PC-9 (cell line): ENCODE data around the gene TOX2. TPM values are rescaled to one million over a fixed set of nuclear protein-coding genes. Genes with fewer than 3 reads are reported as not detected.

ENCODE experiments used
- BruUV-seq: library from RNA; stranded (reverse); fragments of 400-500 nt; replicated peaks from 2 replicates; lab custom pipeline; 2021; lab: Mats Ljungman, UMichigan
- CTCF ChIA-PET: fragments of 300-600 bp; sonication (Branson Sonifier 250); formaldehyde crosslinking; loops from one replicate; lab custom pipeline; 2022; ENCODE audit warnings: antibody characterized with exemption; lab: Charles Lee
- POLR2A ChIA-PET: fragments of 300-600 bp; sonication (Branson Sonifier 250); formaldehyde crosslinking; loops from one replicate; lab custom pipeline; 2022; ENCODE audit warnings: antibody characterized with exemption; ENCODE audit not compliant: unreplicated experiment; lab: Charles Lee
- DNase-seq, 2 experiments: peaks; one replicate each; pipeline versions ENCODE4 v3.0.0 to v3.0.0-alpha.2; 2015 to 2022; ENCODE audit warnings: mixed read lengths in 1 of 2
- H2AFZ ChIP-seq: fragments of 200-600 bp; sonication (generic); 2 replicates; pipeline ENCODE4 v1.8.1; 2017; ENCODE audit warnings: antibody characterized with exemption
- H3F3A ChIP-seq: fragments of 200-600 bp; sonication (generic); 2 replicates; pipeline ENCODE4 v1.8.1; 2017; ENCODE audit warnings: antibody characterized with exemption, mild to moderate bottlenecking, low read depth; ENCODE audit not compliant: insufficient read depth
- H3K27ac ChIP-seq: fragments of 200-600 bp; sonication (generic); 2 replicates; pipeline ENCODE4 v1.6.1; 2016; ENCODE audit warnings: mixed run types
- H3K27me3 ChIP-seq: fragments of 200-600 bp; sonication (generic); 2 replicates; pipeline ENCODE4 v1.6.1; 2016; ENCODE audit warnings: low read depth, mixed run types; ENCODE audit not compliant: insufficient read depth
- H3K36me3 ChIP-seq: fragments of 200-600 bp; sonication (generic); 2 replicates; pipeline ENCODE4 v1.6.1; 2016; ENCODE audit warnings: low read depth, mixed run types
- H3K4me1 ChIP-seq: fragments of 200-600 bp; sonication (generic); replicated peaks from 2 replicates; pipeline ENCODE4 v1.6.1; 2016; ENCODE audit warnings: mixed run types; ENCODE audit not compliant: insufficient read depth
- H3K4me2 ChIP-seq: fragments of 200-600 bp; sonication (generic); 2 replicates; pipeline ENCODE4 v1.6.1; 2017; ENCODE audit warnings: mixed run types
- H3K4me3 ChIP-seq: fragments of 200-600 bp; sonication (generic); 2 replicates; pipeline ENCODE4 v1.6.1; 2016; ENCODE audit warnings: mixed run types
- H3K79me2 ChIP-seq: fragments of 200-600 bp; sonication (generic); 2 replicates; pipeline ENCODE4 v1.6.1; 2017; ENCODE audit warnings: low read depth, mixed run types
- H3K9me2 ChIP-seq: fragments of 200-600 bp; sonication (generic); 2 replicates; pipeline ENCODE4 v1.8.1; 2017; ENCODE audit warnings: mild to moderate bottlenecking; ENCODE audit not compliant: insufficient read depth
- H3K9me3 ChIP-seq: fragments of 200-600 bp; sonication (generic); 2 replicates; pipeline ENCODE4 v1.8.1; 2016; ENCODE audit warnings: low read depth; ENCODE audit not compliant: insufficient read depth
- H4K20me1 ChIP-seq: fragments of 200-600 bp; sonication (generic); 2 replicates; pipeline ENCODE4 v1.8.1; 2017; ENCODE audit not compliant: insufficient read depth
- EZH2 ChIP-seq: fragments of 200-600 bp; sonication (generic); IDR thresholded peaks from 2 replicates; pipeline ENCODE4 v1.8.0; 2017; ENCODE audit warnings: antibody characterized with exemption, low read depth
- intact Hi-C: fragments of 100-400 bp; cut with micrococcal nuclease; formaldehyde crosslinking; loops from one replicate; pipeline ENCODE4 v1.10.0; 2022; ENCODE audit not compliant: unreplicated experiment
- total RNA-seq: library from RNA; stranded (reverse); gene quantifications from 2 replicates; pipeline ENCODE4 v1.2.3, GENCODE V29; 2021
- TF ChIP-seq, protein P1 (sequence below): fragments of 200-600 bp; sonication (generic); conservative IDR thresholded peaks from 2 replicates; pipeline ENCODE4 v1.6.1; 2017; ENCODE audit warnings: mixed run types, antibody characterized with exemption, mild to moderate bottlenecking, moderate library complexity

Gene TOX2
- total RNA-seq, 1 experiment from 2014 or later = 30.1 TPM

- H3K27me3 ChIP-seq = no peaks in the 10 kb centered on the region
- no peak overlapping the region for H2AFZ ChIP-seq
- H3K27ac ChIP-seq = no peak overlapping the region
- intact Hi-C loops = no loop called here
- ChIA-PET POLR2A (no interaction called here), CTCF (no interaction called here)
- H3K9me3 ChIP-seq = no peaks in the 10 kb centered on the region
- no peak overlapping the region for H3K4me2 ChIP-seq
- BruUV-seq = no TSS peak
- no peak for DNase-seq
- no peaks in the 10 kb centered on the region for H3K4me1 ChIP-seq
- no peaks in the 10 kb centered on the region for H3K36me3 ChIP-seq
- no peak for TF ChIP-seq EZH2
- TF ChIP-seq, protein P1, sequence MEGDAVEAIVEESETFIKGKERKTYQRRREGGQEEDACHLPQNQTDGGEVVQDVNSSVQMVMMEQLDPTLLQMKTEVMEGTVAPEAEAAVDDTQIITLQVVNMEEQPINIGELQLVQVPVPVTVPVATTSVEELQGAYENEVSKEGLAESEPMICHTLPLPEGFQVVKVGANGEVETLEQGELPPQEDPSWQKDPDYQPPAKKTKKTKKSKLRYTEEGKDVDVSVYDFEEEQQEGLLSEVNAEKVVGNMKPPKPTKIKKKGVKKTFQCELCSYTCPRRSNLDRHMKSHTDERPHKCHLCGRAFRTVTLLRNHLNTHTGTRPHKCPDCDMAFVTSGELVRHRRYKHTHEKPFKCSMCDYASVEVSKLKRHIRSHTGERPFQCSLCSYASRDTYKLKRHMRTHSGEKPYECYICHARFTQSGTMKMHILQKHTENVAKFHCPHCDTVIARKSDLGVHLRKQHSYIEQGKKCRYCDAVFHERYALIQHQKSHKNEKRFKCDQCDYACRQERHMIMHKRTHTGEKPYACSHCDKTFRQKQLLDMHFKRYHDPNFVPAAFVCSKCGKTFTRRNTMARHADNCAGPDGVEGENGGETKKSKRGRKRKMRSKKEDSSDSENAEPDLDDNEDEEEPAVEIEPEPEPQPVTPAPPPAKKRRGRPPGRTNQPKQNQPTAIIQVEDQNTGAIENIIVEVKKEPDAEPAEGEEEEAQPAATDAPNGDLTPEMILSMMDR = no peak
- no peaks in the 10 kb centered on the region for H3K9me2 ChIP-seq
- H3K4me3 ChIP-seq = no peak overlapping the region
- H3F3A ChIP-seq = no peaks in the 10 kb centered on the region; the same call in 1 of the 2 replicates
- no peaks in the 10 kb centered on the region for H3K79me2 ChIP-seq
- H4K20me1 ChIP-seq = no peaks in the 10 kb centered on the region
Observed at GRCh38 chr20:44029848-44030230, 115.2 kb downstream of the TOX2 start.

- POLR2A ChIA-PET = no interaction called here
Observed at GRCh38 chr20:44030394-44030793, 115.7 kb downstream of the TOX2 start.

DNA sequence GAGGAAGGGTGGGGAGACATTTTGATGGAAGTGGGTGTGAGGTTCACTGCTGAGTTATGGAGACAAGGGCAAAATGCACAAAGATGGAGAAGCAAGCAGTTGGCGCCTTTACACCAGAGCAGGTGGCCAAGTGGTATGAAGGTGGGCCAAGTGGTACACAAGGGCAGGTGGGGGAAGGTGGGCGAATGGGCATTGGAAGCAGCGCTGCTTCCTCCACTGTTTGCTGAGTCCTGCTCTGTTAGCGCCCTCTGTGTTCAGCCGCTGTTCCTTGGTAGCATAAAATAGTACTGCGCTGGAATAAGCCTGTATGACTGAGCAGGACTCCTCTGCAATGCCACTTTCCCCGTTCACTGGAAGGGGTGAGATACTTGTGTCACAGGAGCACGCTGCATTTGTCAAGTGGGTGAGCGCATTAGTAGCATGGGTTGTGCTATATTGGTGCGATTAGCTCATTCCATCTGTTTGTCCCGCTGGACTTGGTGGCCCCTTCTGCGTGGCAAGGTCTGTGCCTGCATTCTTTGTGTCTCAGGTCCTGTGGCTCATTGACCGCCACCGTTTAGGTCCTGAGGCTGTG, 116.4 kb downstream of the TOX2 start:
- Histone ChIP-seq H3K4me3 (no peak overlapping the region), H3K27ac (no peak overlapping the region), H2AFZ (no peak overlapping the region), H3K9me2 (no peaks in the 10 kb centered on the region), H3K79me2 (no peaks in the 10 kb centered on the region), H3K9me3 (no peaks in the 10 kb centered on the region), H3K27me3 (no peaks in the 10 kb centered on the region), H3K4me2 (no peak overlapping the region), H4K20me1 (no peaks in the 10 kb centered on the region), H3K4me1 (no peaks in the 10 kb centered on the region), H3K36me3 (no peaks in the 10 kb centered on the region), H3F3A (no peaks in the 10 kb centered on the region)
- ChIA-PET CTCF (no interaction called here), POLR2A (no interaction called here)
- intact Hi-C loops = no loop called here
- no peak for DNase-seq
- no peak for TF ChIP-seq EZH2
- TF ChIP-seq, protein P1 = no peak
- BruUV-seq = no TSS peak

More at GRCh38 chr20:44030394-44030793, 115.7 kb downstream of the TOX2 start:
- no peak for TF ChIP-seq EZH2
- TF ChIP-seq, protein P1 = no peak
- H3K27ac ChIP-seq = no peak overlapping the region
- H3K36me3 ChIP-seq = no peaks in the 10 kb centered on the region
- no TSS peak for BruUV-seq
- no peak overlapping the region for H2AFZ ChIP-seq
- CTCF ChIA-PET = no interaction called here
- H3K4me3 ChIP-seq = no peak overlapping the region
- no peaks in the 10 kb centered on the region for H4K20me1 ChIP-seq
- intact Hi-C loops = no loop called here
- no peaks in the 10 kb centered on the region for H3K27me3 ChIP-seq
- no peak overlapping the region for H3K4me2 ChIP-seq
- H3K9me2 ChIP-seq = no peaks in the 10 kb centered on the region
- H3K4me1 ChIP-seq = no peaks in the 10 kb centered on the region
- H3K79me2 ChIP-seq = no peaks in the 10 kb centered on the region
- H3K9me3 ChIP-seq = no peaks in the 10 kb centered on the region
- H3F3A ChIP-seq = no peaks in the 10 kb centered on the region
- no peak for DNase-seq
